ENCODE data around the gene PEX10.

DNA sequence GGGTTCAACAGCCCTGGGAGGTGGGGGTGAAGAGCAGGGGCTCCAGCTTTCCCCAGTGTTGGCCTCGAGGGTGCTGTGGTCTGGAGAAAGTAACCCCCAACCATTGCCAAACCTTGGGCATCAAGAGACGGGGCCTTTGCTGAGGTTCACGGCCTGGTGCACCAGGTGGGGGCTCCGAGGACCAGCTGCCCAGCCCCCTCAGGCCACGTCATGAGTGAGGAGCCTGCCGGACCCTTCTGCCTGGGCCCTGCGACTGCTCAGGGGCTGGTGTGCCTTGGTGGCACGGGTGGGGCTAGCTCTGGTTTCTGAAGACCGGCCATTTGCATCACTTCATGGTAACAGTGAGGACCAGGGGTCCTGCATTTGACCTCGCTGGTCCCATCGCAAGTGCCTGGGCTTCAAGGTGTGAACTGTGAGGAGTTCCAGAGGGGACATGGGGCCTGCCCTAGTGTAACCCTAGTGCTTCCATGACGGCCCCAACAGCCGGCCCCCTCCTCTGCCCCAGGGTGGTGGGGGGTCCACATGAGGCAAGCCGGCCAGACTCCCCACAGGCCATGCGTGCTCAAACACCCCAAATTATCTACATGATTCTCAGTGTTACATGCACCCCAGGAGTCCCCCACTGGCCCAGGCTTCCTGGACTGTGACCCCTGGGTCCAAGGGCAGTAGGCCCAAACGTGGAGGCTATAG, 34.5 kb downstream of the PEX10 start:
- TF ChIP-seq, protein P1, sequence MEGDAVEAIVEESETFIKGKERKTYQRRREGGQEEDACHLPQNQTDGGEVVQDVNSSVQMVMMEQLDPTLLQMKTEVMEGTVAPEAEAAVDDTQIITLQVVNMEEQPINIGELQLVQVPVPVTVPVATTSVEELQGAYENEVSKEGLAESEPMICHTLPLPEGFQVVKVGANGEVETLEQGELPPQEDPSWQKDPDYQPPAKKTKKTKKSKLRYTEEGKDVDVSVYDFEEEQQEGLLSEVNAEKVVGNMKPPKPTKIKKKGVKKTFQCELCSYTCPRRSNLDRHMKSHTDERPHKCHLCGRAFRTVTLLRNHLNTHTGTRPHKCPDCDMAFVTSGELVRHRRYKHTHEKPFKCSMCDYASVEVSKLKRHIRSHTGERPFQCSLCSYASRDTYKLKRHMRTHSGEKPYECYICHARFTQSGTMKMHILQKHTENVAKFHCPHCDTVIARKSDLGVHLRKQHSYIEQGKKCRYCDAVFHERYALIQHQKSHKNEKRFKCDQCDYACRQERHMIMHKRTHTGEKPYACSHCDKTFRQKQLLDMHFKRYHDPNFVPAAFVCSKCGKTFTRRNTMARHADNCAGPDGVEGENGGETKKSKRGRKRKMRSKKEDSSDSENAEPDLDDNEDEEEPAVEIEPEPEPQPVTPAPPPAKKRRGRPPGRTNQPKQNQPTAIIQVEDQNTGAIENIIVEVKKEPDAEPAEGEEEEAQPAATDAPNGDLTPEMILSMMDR (IDR thresholded peaks at IDR 0.05; ENCODE audit: low read length), result no peak
- TF ChIP-seq EZH2 (optimal IDR thresholded peaks at IDR 0.05; ENCODE audit: low read depth, low read length), result no peak
